ENCODE measurements around the gene RAB6D. TPM values are rescaled to one million over a fixed set of nuclear protein-coding genes. Genes with fewer than 3 reads are reported as not detected.
A peak's percentile ranks its signal among the peaks of the same experiment; 100 is the strongest.
"Not testable (repeated sequence)": the region's sequence is repeated elsewhere in the genome, so short reads cannot be mapped to it uniquely, and the experiment has no call there.

RAB6D gene
- not detected in 2 replicates for total RNA-seq (2014; rRNA removed; shearing (Covaris generic))
- 0.16 and 0.37 TPM in 2 replicates for polyA plus RNA-seq (2016; fragmentation: Nextera tagmentation; extraction: Ambion mirVana)
- long read RNA-seq, result 0 reads

DNA sequence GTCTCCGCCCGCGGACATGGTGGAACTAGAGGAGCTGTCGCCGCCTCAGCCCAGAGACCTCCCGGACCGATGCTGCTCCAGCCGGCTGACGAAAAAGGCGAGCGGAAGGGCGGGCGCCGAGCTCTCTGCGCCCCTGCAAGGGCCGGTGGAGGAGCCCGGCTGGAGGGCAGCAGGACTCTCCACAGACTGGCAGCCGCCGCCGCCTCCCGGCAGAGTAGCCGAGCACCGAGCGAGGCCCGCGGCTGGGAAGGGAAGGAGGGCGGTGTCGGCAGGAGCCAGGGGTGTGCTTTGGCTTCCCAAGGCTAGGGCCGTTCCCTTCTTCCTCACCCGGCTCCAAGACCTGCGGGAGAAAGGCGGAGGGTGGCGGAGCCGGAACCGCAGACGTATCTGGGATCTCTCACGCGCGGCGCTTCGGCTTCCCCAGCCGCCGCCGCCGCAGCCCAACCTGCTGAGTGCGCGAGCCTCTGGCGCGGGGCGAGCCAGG lies at the start of gene RAB6D:
RAB6D (minus strand) TSS at position 466 of the 484 bp plus-strand sequence; CDS start at position 18, 448 bp downstream.
- H3K27ac ChIP-seq (ENCODE audit: low read depth); H3K4me1 ChIP-seq (ENCODE audit: insufficient read depth); H3K36me3 Mint-ChIP-seq (ENCODE audit: low read depth); H2AFZ ChIP-seq; H3K27ac Mint-ChIP-seq; H4K20me1 ChIP-seq (replicated peaks; ENCODE audit: insufficient read depth); H3K36me3 ChIP-seq (ENCODE audit: insufficient read depth); H3K9me2 ChIP-seq (ENCODE audit: insufficient read depth); H3K79me2 ChIP-seq (replicated peaks; ENCODE audit: insufficient read depth); H3F3A ChIP-seq (replicated peaks; ENCODE audit: low read depth); H3K9me3 Mint-ChIP-seq: not testable (repeated sequence)
- peak within 1 kb of the TSS; percentile 61 for H3K4me3 Mint-ChIP-seq
- DNase-seq (ENCODE audit: low spot score) (peak; percentile 70), ATAC-seq (peak; percentile 95)
- peaks cover 27% of the 10 kb centered on the region for H3K27me3 Mint-ChIP-seq (ENCODE audit: insufficient read depth, low read depth, poor library complexity)
- Histone ChIP-seq H3K4me2 (peak within 1 kb of the TSS; percentile 76), H3K27me3 (ENCODE audit: insufficient read depth) (peaks cover 37% of the 10 kb centered on the region), H3K4me3 (peak within 1 kb of the TSS; percentile 51)
- H3K4me1 Mint-ChIP-seq, result peaks cover 11% of the 10 kb centered on the region

DNA sequence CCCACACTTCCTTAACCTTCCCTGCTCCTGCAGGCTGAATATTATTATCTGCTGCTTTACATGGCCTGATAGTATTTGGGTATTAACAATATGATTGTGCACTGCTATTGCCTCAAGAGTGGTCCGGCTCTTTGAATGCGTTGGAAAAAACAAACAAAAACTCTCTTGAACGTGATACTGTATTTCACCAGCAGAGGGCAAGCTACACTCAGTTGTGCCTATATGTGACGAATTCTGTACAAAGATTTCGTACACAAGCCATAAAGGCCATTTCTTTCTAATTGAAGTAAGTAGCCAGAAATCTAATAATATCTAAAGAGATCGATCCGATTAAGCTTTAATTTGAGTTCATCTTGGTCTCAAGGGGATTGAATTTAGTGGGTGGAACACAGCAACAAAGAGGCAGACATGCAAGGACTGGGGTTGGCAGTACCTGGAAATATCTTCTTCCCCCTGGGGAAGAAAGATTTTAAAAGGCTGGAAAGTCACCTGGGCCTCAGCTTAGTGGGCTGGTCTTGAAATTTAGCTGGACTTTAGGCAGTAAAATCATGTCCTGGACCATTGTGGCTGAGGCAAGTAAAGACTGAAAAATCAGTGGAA lies 49.3 kb upstream of the RAB6D start:
- Histone ChIP-seq H4K20me1 (replicated peaks; ENCODE audit: insufficient read depth) (no peaks in the 10 kb centered on the region), H3K4me1 (ENCODE audit: insufficient read depth) (no peaks in the 10 kb centered on the region), H2AFZ (no peak overlapping the region), H3K79me2 (replicated peaks; ENCODE audit: insufficient read depth) (no peaks in the 10 kb centered on the region), H3K9me2 (ENCODE audit: insufficient read depth) (0 out of 2 replicates have a peak, but pooled peaks cover 2% of the 10 kb centered on the region), H3K36me3 (ENCODE audit: insufficient read depth) (no peaks in the 10 kb centered on the region), H3F3A (replicated peaks; ENCODE audit: low read depth) (no peaks in the 10 kb centered on the region), H3K4me3 (no peak overlapping the region), H3K4me2 (no peak overlapping the region), H3K27me3 (ENCODE audit: insufficient read depth) (no peaks in the 10 kb centered on the region; the same call in 1 of the 2 replicates), H3K27ac (ENCODE audit: low read depth) (no peak overlapping the region)
- DNase-seq (ENCODE audit: low spot score) (peak; percentile 60), ATAC-seq (peak; percentile 69)
- Mint-ChIP-seq H3K36me3 (ENCODE audit: low read depth) (no peaks in the 10 kb centered on the region), H3K27ac (no peak overlapping the region), H3K27me3 (ENCODE audit: insufficient read depth, low read depth, poor library complexity) (no peaks in the 10 kb centered on the region), H3K9me3 (no peaks in the 10 kb centered on the region), H3K4me1 (no peaks in the 10 kb centered on the region; the same call in 2 of the 3 replicates), H3K4me3 (no peak overlapping the region)
- TF ChIP-seq, protein P1, sequence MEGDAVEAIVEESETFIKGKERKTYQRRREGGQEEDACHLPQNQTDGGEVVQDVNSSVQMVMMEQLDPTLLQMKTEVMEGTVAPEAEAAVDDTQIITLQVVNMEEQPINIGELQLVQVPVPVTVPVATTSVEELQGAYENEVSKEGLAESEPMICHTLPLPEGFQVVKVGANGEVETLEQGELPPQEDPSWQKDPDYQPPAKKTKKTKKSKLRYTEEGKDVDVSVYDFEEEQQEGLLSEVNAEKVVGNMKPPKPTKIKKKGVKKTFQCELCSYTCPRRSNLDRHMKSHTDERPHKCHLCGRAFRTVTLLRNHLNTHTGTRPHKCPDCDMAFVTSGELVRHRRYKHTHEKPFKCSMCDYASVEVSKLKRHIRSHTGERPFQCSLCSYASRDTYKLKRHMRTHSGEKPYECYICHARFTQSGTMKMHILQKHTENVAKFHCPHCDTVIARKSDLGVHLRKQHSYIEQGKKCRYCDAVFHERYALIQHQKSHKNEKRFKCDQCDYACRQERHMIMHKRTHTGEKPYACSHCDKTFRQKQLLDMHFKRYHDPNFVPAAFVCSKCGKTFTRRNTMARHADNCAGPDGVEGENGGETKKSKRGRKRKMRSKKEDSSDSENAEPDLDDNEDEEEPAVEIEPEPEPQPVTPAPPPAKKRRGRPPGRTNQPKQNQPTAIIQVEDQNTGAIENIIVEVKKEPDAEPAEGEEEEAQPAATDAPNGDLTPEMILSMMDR (conservative IDR thresholded peaks at IDR 0.05; ENCODE audit: low read depth in 2 of 2), result peak; percentile 77 to 85
- no peak for TF ChIP-seq POLR2AphosphoS5 (IDR thresholded peaks at IDR 0.05; ENCODE audit: low read depth)

GRCh38 chr2:131410173-131410572 lies 46.2 kb upstream of the RAB6D start:
- H3K4me1 ChIP-seq (ENCODE audit: insufficient read depth), result no peaks in the 10 kb centered on the region
- H3K79me2 ChIP-seq (replicated peaks; ENCODE audit: insufficient read depth), result no peaks in the 10 kb centered on the region
- Mint-ChIP-seq H3K36me3 (ENCODE audit: low read depth) (no peaks in the 10 kb centered on the region), H3K4me3 (no peak overlapping the region), H3K9me3 (no peaks in the 10 kb centered on the region), H3K27ac (no peak overlapping the region), H3K27me3 (ENCODE audit: insufficient read depth, low read depth, poor library complexity) (no peaks in the 10 kb centered on the region), H3K4me1 (no peaks in the 10 kb centered on the region; the same call in 1 of the 3 replicates)
- no peak for ATAC-seq
- H4K20me1 ChIP-seq (replicated peaks; ENCODE audit: insufficient read depth), result no peaks in the 10 kb centered on the region
- no peak for DNase-seq (ENCODE audit: low spot score)
- H3F3A ChIP-seq (replicated peaks; ENCODE audit: low read depth), result no peaks in the 10 kb centered on the region
- H3K27me3 ChIP-seq (ENCODE audit: insufficient read depth), result no peaks in the 10 kb centered on the region
- no peak overlapping the region for H2AFZ ChIP-seq
- H3K36me3 ChIP-seq (ENCODE audit: insufficient read depth), result no peaks in the 10 kb centered on the region
- H3K4me2 ChIP-seq, result no peak overlapping the region
- 0 out of 2 replicates have a peak, but pooled peaks cover 2% of the 10 kb centered on the region for H3K9me2 ChIP-seq (ENCODE audit: insufficient read depth)
- H3K27ac ChIP-seq (ENCODE audit: low read depth), result no peak overlapping the region
- H3K4me3 ChIP-seq, result no peak overlapping the region
- TF ChIP-seq NANOG (IDR thresholded peaks at IDR 0.05; ENCODE audit: borderline replicate concordance) (no peak), JUNB (IDR thresholded peaks at IDR 0.05; ENCODE audit: unreplicated experiment) (no peak), ZNF331 (CRISPR knock-in tag; IDR thresholded peaks at IDR 0.05; ENCODE audit: low read depth) (no peak), ZNF462 (CRISPR knock-in tag; IDR thresholded peaks at IDR 0.05) (no peak), ETS1 (IDR thresholded peaks at IDR 0.05) (no peak)
